Activated naive CD4-positive, alpha-beta T cell treated with anti-CD3 and anti-CD28 coated beads, Interleukin-2, amount 10 ng/mL, durations not matched to agents 7 days and 5 days (primary cell): ENCODE data around the gene CCDC182.

Experiments
- CTCF ChIA-PET: fragments of 350-600 bp; sonication (Branson Sonifier 250); formaldehyde crosslinking; loops from one replicate; lab custom pipeline; 2021; ENCODE audit warnings: antibody characterized with exemption; lab: Charles Lee
- DNase-seq: peaks from one replicate; pipeline ENCODE4 v3.0.0-alpha.2; 2020
- H3K27ac Mint-ChIP-seq: one replicate; pipeline ENCODE4 v1.8.0; 2021; ENCODE audit warnings: mild to moderate bottlenecking, moderate library complexity, mixed read lengths
- H3K27me3 Mint-ChIP-seq: one replicate; pipeline ENCODE4 v1.8.0; 2021; ENCODE audit warnings: mild to moderate bottlenecking, mixed read lengths
- H3K36me3 Mint-ChIP-seq: one replicate; pipeline ENCODE4 v1.8.0; 2021; ENCODE audit warnings: mixed read lengths
- H3K4me1 Mint-ChIP-seq: one replicate; pipeline ENCODE4 v1.8.0; 2021; ENCODE audit warnings: mixed read lengths
- H3K4me3 Mint-ChIP-seq: one replicate; pipeline ENCODE4 v1.8.0; 2021; ENCODE audit warnings: mild to moderate bottlenecking, moderate library complexity, mixed read lengths
- H3K9me3 Mint-ChIP-seq: one replicate; pipeline ENCODE4 v1.8.0; 2021; ENCODE audit warnings: mixed read lengths

The CCDC182 gene

GRCh38 chr17:57715981-57716380 is 29.1 kb downstream of the CCDC182 start:
- no peaks in the 10 kb centered on the region for H3K9me3 Mint-ChIP-seq
- H3K4me1 Mint-ChIP-seq, result no peaks in the 10 kb centered on the region
- DNase-seq, result no peak
- no peak overlapping the region for H3K4me3 Mint-ChIP-seq
- H3K27ac Mint-ChIP-seq, result no peak overlapping the region
- no peaks in the 10 kb centered on the region for H3K36me3 Mint-ChIP-seq
- H3K27me3 Mint-ChIP-seq, result peaks cover 68% of the 10 kb centered on the region
- CTCF ChIA-PET, result no interaction called here

- DNase-seq, result no peak
- peaks cover 64% of the 10 kb centered on the region for H3K27me3 Mint-ChIP-seq
- no peaks in the 10 kb centered on the region for H3K36me3 Mint-ChIP-seq
- CTCF ChIA-PET, result no interaction called here
- no peaks in the 10 kb centered on the region for H3K4me1 Mint-ChIP-seq
- H3K4me3 Mint-ChIP-seq, result no peak overlapping the region
- H3K9me3 Mint-ChIP-seq, result peaks cover 3% of the 10 kb centered on the region
- no peak overlapping the region for H3K27ac Mint-ChIP-seq
Measured at GRCh38 chr17:57714665-57715180, 30.4 kb downstream of the CCDC182 start.

GRCh38 chr17:57713140-57713539 is 32.0 kb downstream of the CCDC182 start:
- Mint-ChIP-seq H3K27me3 (peaks cover 57% of the 10 kb centered on the region), H3K27ac (no peak overlapping the region), H3K4me3 (no peak overlapping the region), H3K9me3 (peaks cover 3% of the 10 kb centered on the region), H3K4me1 (no peaks in the 10 kb centered on the region), H3K36me3 (no peaks in the 10 kb centered on the region)
- DNase-seq, result no peak
- CTCF ChIA-PET, result interaction anchor here (0.9 kb wide), 1 partner anchor 41 kb away, joined by 3 read pairs; no protein-coding TSS in a partner anchor

GRCh38 chr17:57708410-57708809 is 36.7 kb downstream of the CCDC182 start:
- H3K9me3 Mint-ChIP-seq, result peaks cover 3% of the 10 kb centered on the region
- peaks cover 39% of the 10 kb centered on the region for H3K27me3 Mint-ChIP-seq
- H3K4me1 Mint-ChIP-seq, result no peaks in the 10 kb centered on the region
- H3K27ac Mint-ChIP-seq, result no peak overlapping the region
- CTCF ChIA-PET, result no interaction called here
- H3K4me3 Mint-ChIP-seq, result no peak overlapping the region
- DNase-seq, result no peak
- no peaks in the 10 kb centered on the region for H3K36me3 Mint-ChIP-seq

GRCh38 chr17:57707892-57708291 is 37.2 kb downstream of the CCDC182 start:
- Mint-ChIP-seq H3K36me3 (no peaks in the 10 kb centered on the region), H3K4me1 (no peaks in the 10 kb centered on the region), H3K27ac (no peak overlapping the region), H3K4me3 (no peak overlapping the region), H3K27me3 (peaks cover 35% of the 10 kb centered on the region), H3K9me3 (peaks cover 3% of the 10 kb centered on the region)
- no peak for DNase-seq
- CTCF ChIA-PET, result no interaction called here

GRCh38 chr17:57706761-57707160 is 38.3 kb downstream of the CCDC182 start:
- Mint-ChIP-seq H3K4me1 (no peaks in the 10 kb centered on the region), H3K4me3 (no peak overlapping the region), H3K27ac (no peak overlapping the region), H3K27me3 (peaks cover 35% of the 10 kb centered on the region), H3K9me3 (peaks cover 3% of the 10 kb centered on the region), H3K36me3 (no peaks in the 10 kb centered on the region)
- no peak for DNase-seq
- CTCF ChIA-PET, result no interaction called here

GRCh38 chr17:57705921-57706695 is 39.0 kb downstream of the CCDC182 start:
- H3K4me1 Mint-ChIP-seq, result no peaks in the 10 kb centered on the region
- H3K27ac Mint-ChIP-seq, result no peak overlapping the region
- CTCF ChIA-PET, result no interaction called here
- H3K4me3 Mint-ChIP-seq, result no peak overlapping the region
- H3K27me3 Mint-ChIP-seq, result peaks cover 29% of the 10 kb centered on the region
- H3K36me3 Mint-ChIP-seq, result no peaks in the 10 kb centered on the region
- no peak for DNase-seq
- H3K9me3 Mint-ChIP-seq, result peaks cover 3% of the 10 kb centered on the region

GRCh38 chr17:57704448-57704847 is 40.7 kb downstream of the CCDC182 start:
- CTCF ChIA-PET, result no interaction called here
- Mint-ChIP-seq H3K27me3 (peaks cover 24% of the 10 kb centered on the region), H3K9me3 (no peaks in the 10 kb centered on the region), H3K27ac (no peak overlapping the region), H3K36me3 (no peaks in the 10 kb centered on the region), H3K4me3 (no peak overlapping the region), H3K4me1 (no peaks in the 10 kb centered on the region)
- DNase-seq, result no peak

GRCh38 chr17:57703273-57703672 is 41.8 kb downstream of the CCDC182 start:
- Mint-ChIP-seq H3K36me3 (no peaks in the 10 kb centered on the region), H3K4me3 (no peak overlapping the region), H3K9me3 (no peaks in the 10 kb centered on the region), H3K4me1 (no peaks in the 10 kb centered on the region), H3K27me3 (peaks cover 23% of the 10 kb centered on the region), H3K27ac (no peak overlapping the region)
- CTCF ChIA-PET, result no interaction called here
- no peak for DNase-seq

GRCh38 chr17:57701124-57701523 is 44.0 kb downstream of the CCDC182 start:
- H3K36me3 Mint-ChIP-seq, result no peaks in the 10 kb centered on the region
- CTCF ChIA-PET, result no interaction called here
- H3K4me1 Mint-ChIP-seq, result no peaks in the 10 kb centered on the region

GRCh38 chr17:57699751-57700219 is 45.3 kb downstream of the CCDC182 start:
- no peak for DNase-seq
- Mint-ChIP-seq H3K4me3 (no peak overlapping the region), H3K4me1 (no peaks in the 10 kb centered on the region), H3K27me3 (no peaks in the 10 kb centered on the region), H3K27ac (no peak overlapping the region), H3K36me3 (no peaks in the 10 kb centered on the region), H3K9me3 (peaks cover 2% of the 10 kb centered on the region)
- CTCF ChIA-PET, result no interaction called here

More at GRCh38 chr17:57701124-57701523, 44.0 kb downstream of the CCDC182 start:
- H3K4me3 Mint-ChIP-seq, result no peak overlapping the region
- peaks cover 4% of the 10 kb centered on the region for H3K27me3 Mint-ChIP-seq
- no peaks in the 10 kb centered on the region for H3K9me3 Mint-ChIP-seq
- H3K27ac Mint-ChIP-seq, result no peak overlapping the region
- no peak for DNase-seq

GRCh38 chr17:57697891-57698711 is 47.0 kb downstream of the CCDC182 start:
- Mint-ChIP-seq H3K27me3 (no peaks in the 10 kb centered on the region), H3K4me1 (peaks cover 10% of the 10 kb centered on the region)
- DNase-seq, result no peak

GRCh38 chr17:57697197-57697596 is 47.9 kb downstream of the CCDC182 start:
- Mint-ChIP-seq H3K4me3 (no peak overlapping the region), H3K4me1 (peaks cover 19% of the 10 kb centered on the region), H3K36me3 (peaks cover 10% of the 10 kb centered on the region), H3K27me3 (no peaks in the 10 kb centered on the region), H3K9me3 (peaks cover 6% of the 10 kb centered on the region), H3K27ac (no peak overlapping the region)
- no peak for DNase-seq
- CTCF ChIA-PET, result no interaction called here

More at GRCh38 chr17:57697891-57698711, 47.0 kb downstream of the CCDC182 start:
- H3K4me3 Mint-ChIP-seq, result no peak overlapping the region
- no peak overlapping the region for H3K27ac Mint-ChIP-seq
- CTCF ChIA-PET, result no interaction called here
- H3K36me3 Mint-ChIP-seq, result peaks cover 5% of the 10 kb centered on the region
- H3K9me3 Mint-ChIP-seq, result peaks cover 6% of the 10 kb centered on the region

- Mint-ChIP-seq H3K27me3 (no peaks in the 10 kb centered on the region), H3K9me3 (peaks cover 6% of the 10 kb centered on the region), H3K36me3 (peaks cover 11% of the 10 kb centered on the region), H3K4me1 (peaks cover 22% of the 10 kb centered on the region), H3K27ac (no peak overlapping the region), H3K4me3 (no peak overlapping the region)
- CTCF ChIA-PET, result no interaction called here
- DNase-seq, result no peak
Measured at GRCh38 chr17:57696050-57696449, 49.0 kb downstream of the CCDC182 start.
